PC-9 (cell line): ENCODE measurements around the gene TOR1A. TPM values are rescaled to one million over a fixed set of nuclear protein-coding genes. Genes with fewer than 3 reads are reported as not detected.

Source experiments
- BruUV-seq: library from RNA; stranded (reverse); fragments of 400-500 nt; replicated peaks from 2 replicates; lab custom pipeline; 2021; lab: Mats Ljungman, UMichigan
- CTCF ChIA-PET: fragments of 300-600 bp; sonication (Branson Sonifier 250); formaldehyde crosslinking; loops from one replicate; lab custom pipeline; 2022; ENCODE audit warnings: antibody characterized with exemption; lab: Charles Lee
- POLR2A ChIA-PET: fragments of 300-600 bp; sonication (Branson Sonifier 250); formaldehyde crosslinking; loops from one replicate; lab custom pipeline; 2022; ENCODE audit warnings: antibody characterized with exemption; ENCODE audit not compliant: unreplicated experiment; lab: Charles Lee
- DNase-seq, 2 experiments: peaks; one replicate each; pipeline versions ENCODE4 v3.0.0 to v3.0.0-alpha.2; 2015 to 2022; ENCODE audit warnings: mixed read lengths in 1 of 2
- H2AFZ ChIP-seq: fragments of 200-600 bp; sonication (generic); 2 replicates; pipeline ENCODE4 v1.8.1; 2017; ENCODE audit warnings: antibody characterized with exemption
- H3F3A ChIP-seq: fragments of 200-600 bp; sonication (generic); 2 replicates; pipeline ENCODE4 v1.8.1; 2017; ENCODE audit warnings: antibody characterized with exemption, mild to moderate bottlenecking, low read depth; ENCODE audit not compliant: insufficient read depth
- H3K27ac ChIP-seq: fragments of 200-600 bp; sonication (generic); 2 replicates; pipeline ENCODE4 v1.6.1; 2016; ENCODE audit warnings: mixed run types
- H3K27me3 ChIP-seq: fragments of 200-600 bp; sonication (generic); 2 replicates; pipeline ENCODE4 v1.6.1; 2016; ENCODE audit warnings: low read depth, mixed run types; ENCODE audit not compliant: insufficient read depth
- H3K36me3 ChIP-seq: fragments of 200-600 bp; sonication (generic); 2 replicates; pipeline ENCODE4 v1.6.1; 2016; ENCODE audit warnings: low read depth, mixed run types
- H3K4me1 ChIP-seq: fragments of 200-600 bp; sonication (generic); replicated peaks from 2 replicates; pipeline ENCODE4 v1.6.1; 2016; ENCODE audit warnings: mixed run types; ENCODE audit not compliant: insufficient read depth
- H3K4me2 ChIP-seq: fragments of 200-600 bp; sonication (generic); 2 replicates; pipeline ENCODE4 v1.6.1; 2017; ENCODE audit warnings: mixed run types
- H3K4me3 ChIP-seq: fragments of 200-600 bp; sonication (generic); 2 replicates; pipeline ENCODE4 v1.6.1; 2016; ENCODE audit warnings: mixed run types
- H3K79me2 ChIP-seq: fragments of 200-600 bp; sonication (generic); 2 replicates; pipeline ENCODE4 v1.6.1; 2017; ENCODE audit warnings: low read depth, mixed run types
- H3K9me2 ChIP-seq: fragments of 200-600 bp; sonication (generic); 2 replicates; pipeline ENCODE4 v1.8.1; 2017; ENCODE audit warnings: mild to moderate bottlenecking; ENCODE audit not compliant: insufficient read depth
- H3K9me3 ChIP-seq: fragments of 200-600 bp; sonication (generic); 2 replicates; pipeline ENCODE4 v1.8.1; 2016; ENCODE audit warnings: low read depth; ENCODE audit not compliant: insufficient read depth
- H4K20me1 ChIP-seq: fragments of 200-600 bp; sonication (generic); 2 replicates; pipeline ENCODE4 v1.8.1; 2017; ENCODE audit not compliant: insufficient read depth
- CTCF ChIP-seq: fragments of 200-600 bp; sonication (generic); conservative IDR thresholded peaks from 2 replicates; pipeline ENCODE4 v1.6.1; 2017; ENCODE audit warnings: mixed run types, antibody characterized with exemption, mild to moderate bottlenecking, moderate library complexity
- EZH2 ChIP-seq: fragments of 200-600 bp; sonication (generic); IDR thresholded peaks from 2 replicates; pipeline ENCODE4 v1.8.0; 2017; ENCODE audit warnings: antibody characterized with exemption, low read depth
- intact Hi-C: fragments of 100-400 bp; cut with micrococcal nuclease; formaldehyde crosslinking; loops from one replicate; pipeline ENCODE4 v1.10.0; 2022; ENCODE audit not compliant: unreplicated experiment
- total RNA-seq: library from RNA; stranded (reverse); gene quantifications from 2 replicates; pipeline ENCODE4 v1.2.3, GENCODE V29; 2021

TOR1A gene
- total RNA-seq, 1 experiment from 2014 or later = 43.5 TPM

GRCh38 chr9:129851821-129852220 is 27.9 kb upstream of the TOR1A start:
- POLR2A ChIA-PET = no interaction called here

GRCh38 chr9:129850821-129851550 is 27.1 kb upstream of the TOR1A start:
- H2AFZ ChIP-seq = no peak overlapping the region
- H3K9me2 ChIP-seq = no peaks in the 10 kb centered on the region
- CTCF ChIA-PET = no interaction called here
- H3F3A ChIP-seq = peaks cover 18% of the 10 kb centered on the region
- POLR2A ChIA-PET = no interaction called here
- TF ChIP-seq EZH2 = no peak
- no peak for TF ChIP-seq CTCF
- no TSS peak for BruUV-seq
- intact Hi-C loops = no loop called here
- H3K36me3 ChIP-seq = no peaks in the 10 kb centered on the region
- H3K79me2 ChIP-seq = no peaks in the 10 kb centered on the region
- no peak for DNase-seq
- H3K27ac ChIP-seq = no peak overlapping the region
- H3K27me3 ChIP-seq = no peaks in the 10 kb centered on the region
- no peaks in the 10 kb centered on the region; the same call in 1 of the 2 replicates for H3K9me3 ChIP-seq
- no peaks in the 10 kb centered on the region for H4K20me1 ChIP-seq
- no peak overlapping the region for H3K4me3 ChIP-seq
- no peak overlapping the region for H3K4me2 ChIP-seq
- H3K4me1 ChIP-seq = peaks cover 24% of the 10 kb centered on the region

More at GRCh38 chr9:129851821-129852220, 27.9 kb upstream of the TOR1A start:
- peak overlapping the region; percentile 37; the same call in 1 of the 2 replicates for H3K4me2 ChIP-seq
- TF ChIP-seq EZH2 (no peak), CTCF (no peak)
- intact Hi-C loops = no loop called here
- CTCF ChIA-PET = interaction anchor here (1.2 kb wide), 1 partner anchor 12 kb away, joined by 3 read pairs; no protein-coding TSS in a partner anchor
- no peaks in the 10 kb centered on the region for H3K36me3 ChIP-seq
- H3K9me3 ChIP-seq = no peaks in the 10 kb centered on the region; the same call in 1 of the 2 replicates
- no peak overlapping the region for H3K4me3 ChIP-seq
- BruUV-seq = no TSS peak
- H2AFZ ChIP-seq = no peak overlapping the region
- H3F3A ChIP-seq = peaks cover 18% of the 10 kb centered on the region
- H3K27ac ChIP-seq = no peak overlapping the region
- H3K9me2 ChIP-seq = no peaks in the 10 kb centered on the region
- no peaks in the 10 kb centered on the region for H3K27me3 ChIP-seq
- H3K4me1 ChIP-seq = peaks cover 24% of the 10 kb centered on the region
- DNase-seq = no peak
- H4K20me1 ChIP-seq = no peaks in the 10 kb centered on the region
- H3K79me2 ChIP-seq = no peaks in the 10 kb centered on the region

GRCh38 chr9:129849901-129850300 is 26.0 kb upstream of the TOR1A start:
- Histone ChIP-seq H3K27ac (no peak overlapping the region), H3K4me3 (no peak overlapping the region), H4K20me1 (no peaks in the 10 kb centered on the region), H3K27me3 (no peaks in the 10 kb centered on the region), H3K4me1 (peaks cover 24% of the 10 kb centered on the region), H3K36me3 (no peaks in the 10 kb centered on the region), H3F3A (peaks cover 20% of the 10 kb centered on the region), H3K79me2 (no peaks in the 10 kb centered on the region), H3K9me2 (no peaks in the 10 kb centered on the region), H2AFZ (no peak overlapping the region), H3K9me3 (no peaks in the 10 kb centered on the region; the same call in 1 of the 2 replicates), H3K4me2 (no peak overlapping the region)
- ChIA-PET POLR2A (no interaction called here), CTCF (no interaction called here)
- no peak for DNase-seq
- intact Hi-C loops = no loop called here
- TF ChIP-seq CTCF (no peak), EZH2 (no peak)
- BruUV-seq = no TSS peak
